ENCODE data around the gene CACNG8. TPM values are rescaled to one million over a fixed set of nuclear protein-coding genes. Genes with fewer than 3 reads are reported as not detected.
A peak's percentile ranks its signal among the peaks of the same experiment; 100 is the strongest.

Gene CACNG8
- total and polyA plus RNA-seq, 8 donors = under 0.01 to 0.06 (median 0.03) TPM; not detected in 1

GRCh38 chr19:53953383-53953782, 9.4 kb upstream of the CACNG8 start:
- no peak for FAIRE-seq

DNA sequence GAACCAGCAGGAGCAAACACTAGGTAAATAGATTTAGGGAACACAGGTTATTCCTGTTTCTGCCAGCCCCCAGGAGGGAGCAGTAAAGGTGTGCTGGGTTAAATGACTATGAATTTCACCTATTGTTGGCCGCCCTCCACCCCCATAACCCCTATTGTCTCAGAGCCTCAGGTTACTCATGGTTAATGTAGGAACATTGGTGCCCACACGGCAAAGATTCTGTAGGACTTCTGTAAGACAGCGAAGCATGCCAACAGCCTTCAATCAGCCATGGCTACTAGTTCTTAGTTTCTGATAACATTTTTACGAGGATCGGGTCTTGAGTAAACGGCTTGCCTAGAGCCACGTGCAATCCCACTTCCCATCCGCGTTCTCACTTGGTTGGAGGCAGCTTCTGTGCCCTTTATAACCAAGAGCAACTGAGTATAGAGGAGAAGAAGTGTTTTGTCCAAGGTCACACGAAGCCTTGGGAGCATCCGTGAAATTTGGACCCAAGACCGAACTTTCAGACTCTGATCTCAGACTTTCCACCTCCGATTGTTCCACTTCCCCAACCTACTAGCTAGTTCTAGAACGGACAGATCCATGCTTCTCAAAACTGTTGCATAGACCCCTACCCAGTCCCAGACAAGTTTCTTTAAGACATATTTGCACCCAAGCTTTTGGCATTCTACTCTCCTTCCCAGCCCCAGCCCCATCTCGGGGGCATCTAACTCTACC, 5.1 kb upstream of the CACNG8 start:
- Histone ChIP-seq H3K4me3 (no peak overlapping the region), H3K4me1 (no peaks in the 10 kb centered on the region), H3K9me3 (no peaks in the 10 kb centered on the region), H3K27ac (no peak overlapping the region), H3K36me3 (no peaks in the 10 kb centered on the region), H3K27me3 (no peaks in the 10 kb centered on the region)
- intact Hi-C loops (cut with DNase I) = no loop called here
- TF ChIP-seq CTCF (IDR thresholded peaks at IDR 0.05) = no peak
- WGBS, 2 donors = 2% methylated on average over 15 of the region's 15 CpGs
- FAIRE-seq = no peak
- no peak for DNase-seq
- no peak for ATAC-seq

More at GRCh38 chr19:53953383-53953782, 9.4 kb upstream of the CACNG8 start:
- Histone ChIP-seq H3K36me3 (no peaks in the 10 kb centered on the region), H3K27ac (no peak overlapping the region), H3K9me3 (no peaks in the 10 kb centered on the region), H3K4me1 (no peaks in the 10 kb centered on the region), H3K4me3 (no peak overlapping the region), H3K27me3 (no peaks in the 10 kb centered on the region)
- intact Hi-C loops (cut with DNase I) = no loop called here
- WGBS, 2 donors = 72 to 84% methylated on average over 8 of the region's 8 CpGs
- DNase-seq = no peak
- ATAC-seq = no peak
- TF ChIP-seq CTCF (IDR thresholded peaks at IDR 0.05) = no peak

- TF ChIP-seq CTCF (IDR thresholded peaks at IDR 0.05) = no peak
- no peak for ATAC-seq
- H3K36me3 ChIP-seq = no peaks in the 10 kb centered on the region
- H3K9me3 ChIP-seq = no peaks in the 10 kb centered on the region
- WGBS, 2 donors = 2 to 3% methylated on average over 10 to 14 of the region's 14 CpGs
- H3K27me3 ChIP-seq = no peaks in the 10 kb centered on the region
- intact Hi-C loops (cut with DNase I) = no loop called here
- H3K4me1 ChIP-seq = no peaks in the 10 kb centered on the region
- peak in 1 of 6 donors; percentile 10 for DNase-seq
- H3K27ac ChIP-seq = no peak overlapping the region
- H3K4me3 ChIP-seq = no peak overlapping the region
- no peak for FAIRE-seq
These were observed 4.6 kb upstream of the CACNG8 start for GRCh38 chr19:53958168-53958571.

GRCh38 chr19:53958823-53959757, 3.6 kb upstream of the CACNG8 start:
- no peaks in the 10 kb centered on the region for H3K27me3 ChIP-seq

More at GRCh38 chr19:53958823-53959757, 3.6 kb upstream of the CACNG8 start:
- FAIRE-seq = no peak
- Histone ChIP-seq H3K9me3 (no peaks in the 10 kb centered on the region), H3K27ac (no peak overlapping the region), H3K36me3 (no peaks in the 10 kb centered on the region), H3K4me3 (no peak overlapping the region), H3K4me1 (no peaks in the 10 kb centered on the region)
- 1 to 2% methylated on average over 21 to 22 of the region's 22 CpGs for WGBS, 2 donors
- DNase-seq = no peak
- ATAC-seq = no peak
- intact Hi-C loops (cut with DNase I) = no loop called here
- TF ChIP-seq CTCF (IDR thresholded peaks at IDR 0.05) = no peak
